Measurements from ENCODE around the gene NHEJ1. TPM values are rescaled to one million over a fixed set of nuclear protein-coding genes. Genes with fewer than 3 reads are reported as not detected.

NHEJ1 gene
- total RNA-seq, 2 donors from 2014 or later, result 15.2 to 16.9 TPM

DNA sequence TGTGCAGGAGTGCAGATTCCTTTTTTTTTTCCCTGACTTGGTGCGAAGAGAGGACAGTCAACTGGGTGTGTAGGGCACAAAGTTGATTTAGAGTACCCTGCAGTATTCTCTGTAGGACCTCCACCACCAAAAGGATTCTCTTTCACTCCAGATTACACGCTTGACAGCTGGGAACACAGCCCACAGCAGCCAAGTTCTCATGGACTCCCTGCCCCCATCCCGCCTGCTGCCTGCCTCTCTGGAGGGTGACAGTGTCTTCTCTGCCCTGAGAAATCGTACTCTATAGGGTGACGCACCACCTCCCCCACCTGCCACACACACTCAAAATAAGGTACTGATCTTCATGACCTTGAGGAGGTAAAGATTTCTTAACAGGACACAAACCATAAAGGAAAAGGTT, 73.3 kb downstream of the NHEJ1 start:
- H3K4me1 ChIP-seq (replicated peaks), result no peaks in the 10 kb centered on the region
- WGBS, result 84% methylated on average over 5 of the region's 5 CpGs
- no peak overlapping the region for H3K27ac ChIP-seq
- H3K27me3 ChIP-seq (replicated peaks; ENCODE audit: insufficient read depth), result no peaks in the 10 kb centered on the region
- DNase-seq (ENCODE audit: low spot score), result no peak
- no peaks in the 10 kb centered on the region for H3K36me3 ChIP-seq
- H3K9me3 ChIP-seq, result no peaks in the 10 kb centered on the region
- no peak for TF ChIP-seq POLR2AphosphoS5 (IDR thresholded peaks at IDR 0.05)
- TF ChIP-seq, protein P1, sequence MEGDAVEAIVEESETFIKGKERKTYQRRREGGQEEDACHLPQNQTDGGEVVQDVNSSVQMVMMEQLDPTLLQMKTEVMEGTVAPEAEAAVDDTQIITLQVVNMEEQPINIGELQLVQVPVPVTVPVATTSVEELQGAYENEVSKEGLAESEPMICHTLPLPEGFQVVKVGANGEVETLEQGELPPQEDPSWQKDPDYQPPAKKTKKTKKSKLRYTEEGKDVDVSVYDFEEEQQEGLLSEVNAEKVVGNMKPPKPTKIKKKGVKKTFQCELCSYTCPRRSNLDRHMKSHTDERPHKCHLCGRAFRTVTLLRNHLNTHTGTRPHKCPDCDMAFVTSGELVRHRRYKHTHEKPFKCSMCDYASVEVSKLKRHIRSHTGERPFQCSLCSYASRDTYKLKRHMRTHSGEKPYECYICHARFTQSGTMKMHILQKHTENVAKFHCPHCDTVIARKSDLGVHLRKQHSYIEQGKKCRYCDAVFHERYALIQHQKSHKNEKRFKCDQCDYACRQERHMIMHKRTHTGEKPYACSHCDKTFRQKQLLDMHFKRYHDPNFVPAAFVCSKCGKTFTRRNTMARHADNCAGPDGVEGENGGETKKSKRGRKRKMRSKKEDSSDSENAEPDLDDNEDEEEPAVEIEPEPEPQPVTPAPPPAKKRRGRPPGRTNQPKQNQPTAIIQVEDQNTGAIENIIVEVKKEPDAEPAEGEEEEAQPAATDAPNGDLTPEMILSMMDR (IDR thresholded peaks at IDR 0.05), result no peak
- TF ChIP-seq POLR2A (IDR thresholded peaks at IDR 0.05), result no peak
- intact Hi-C loops (cut with DNase I), result no loop called here
- no peak overlapping the region for H3K4me3 ChIP-seq

DNA sequence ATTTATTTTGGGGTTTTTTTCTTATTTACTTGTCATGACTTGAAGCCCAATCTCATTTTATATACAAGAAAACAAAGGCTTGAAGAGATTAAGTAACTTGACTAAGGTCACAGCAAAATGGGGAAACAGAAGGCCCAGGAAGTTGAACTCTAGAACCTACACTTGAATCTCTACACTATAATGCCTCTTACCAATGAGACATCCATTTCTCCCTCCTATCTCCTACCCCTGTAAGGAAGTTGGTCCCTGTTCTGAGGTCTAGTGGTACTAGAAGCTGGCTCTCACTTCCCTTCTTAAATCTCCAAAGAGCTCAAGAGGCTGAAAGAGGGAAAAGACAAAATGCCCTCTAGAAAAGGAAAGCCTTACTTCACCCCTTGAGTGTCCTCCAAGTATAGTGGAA, 74.4 kb downstream of the NHEJ1 start:
- no peaks in the 10 kb centered on the region for H3K36me3 ChIP-seq
- H3K4me1 ChIP-seq (replicated peaks), result no peaks in the 10 kb centered on the region
- no peak for DNase-seq (ENCODE audit: low spot score)
- H3K27ac ChIP-seq, result no peak overlapping the region
- H3K9me3 ChIP-seq, result no peaks in the 10 kb centered on the region
- intact Hi-C loops (cut with DNase I), result no loop called here
- no peak for TF ChIP-seq POLR2A (IDR thresholded peaks at IDR 0.05)
- TF ChIP-seq, protein P1 (IDR thresholded peaks at IDR 0.05), result no peak
- no peak for TF ChIP-seq POLR2AphosphoS5 (IDR thresholded peaks at IDR 0.05)
- H3K27me3 ChIP-seq (replicated peaks; ENCODE audit: insufficient read depth), result no peaks in the 10 kb centered on the region
- H3K4me3 ChIP-seq, result no peak overlapping the region

DNA sequence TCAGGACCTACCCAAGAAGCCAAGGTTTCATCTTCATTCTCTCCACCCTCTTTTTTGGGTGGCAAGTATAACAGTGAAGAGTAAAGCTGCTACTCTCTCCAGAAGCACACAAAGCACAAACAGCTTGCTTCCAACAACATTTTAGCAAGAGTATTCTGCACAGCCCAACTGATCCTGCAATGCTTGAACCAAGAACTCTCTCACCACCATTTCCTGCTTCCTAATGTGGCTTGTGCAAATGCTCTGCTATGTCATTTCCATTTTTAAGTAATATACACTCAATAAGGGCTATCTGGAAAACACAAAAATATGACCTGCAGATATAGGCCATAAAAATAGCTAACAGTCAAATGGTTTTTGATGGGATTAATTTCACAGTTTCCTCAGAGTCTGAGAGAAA, 75.8 kb downstream of the NHEJ1 start:
- no peaks in the 10 kb centered on the region for H3K4me1 ChIP-seq (replicated peaks)
- no peaks in the 10 kb centered on the region for H3K27me3 ChIP-seq (replicated peaks; ENCODE audit: insufficient read depth)
- DNase-seq (ENCODE audit: low spot score), result no peak
- intact Hi-C loops (cut with DNase I), result no loop called here
- H3K4me3 ChIP-seq, result no peak overlapping the region
- H3K27ac ChIP-seq, result no peak overlapping the region
- H3K9me3 ChIP-seq, result no peaks in the 10 kb centered on the region
- TF ChIP-seq POLR2AphosphoS5 (IDR thresholded peaks at IDR 0.05) (no peak), POLR2A (IDR thresholded peaks at IDR 0.05) (no peak)
- TF ChIP-seq, protein P1 (IDR thresholded peaks at IDR 0.05), result no peak
- no peaks in the 10 kb centered on the region for H3K36me3 ChIP-seq

DNA sequence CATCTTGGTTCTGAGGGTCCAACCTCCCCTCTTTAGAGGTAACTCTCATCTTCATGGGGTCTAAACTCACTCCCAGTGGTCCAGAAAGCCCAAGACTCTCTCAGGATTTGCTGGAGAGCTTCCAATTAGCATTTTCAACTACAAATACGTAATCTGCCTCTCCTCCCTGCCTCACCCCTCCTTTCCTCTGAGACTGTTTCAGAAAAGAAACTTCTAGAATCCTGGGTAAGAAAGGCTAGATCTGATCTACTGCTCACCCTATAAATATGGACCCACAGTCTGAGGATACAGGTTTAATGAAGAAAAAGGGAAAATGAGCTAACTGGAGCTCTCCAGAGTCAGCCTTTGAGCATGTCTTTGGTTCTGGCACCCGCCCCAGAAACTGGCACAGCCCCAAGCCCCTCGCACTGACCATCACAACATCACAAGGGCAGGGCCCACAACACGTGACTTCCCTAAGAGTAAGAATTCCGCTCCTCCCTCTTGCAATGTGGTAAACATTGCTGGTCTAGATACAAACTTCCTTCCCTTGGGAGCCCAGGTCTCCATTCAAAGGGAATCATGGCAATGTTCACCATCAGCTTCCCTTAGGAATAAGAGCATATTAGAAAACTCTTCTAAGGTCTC, 78.2 kb downstream of the NHEJ1 start:
- no peaks in the 10 kb centered on the region for H3K9me3 ChIP-seq
- no peak overlapping the region for H3K27ac ChIP-seq
- DNase-seq (ENCODE audit: low spot score), result no peak
- H3K4me3 ChIP-seq, result no peak overlapping the region
- intact Hi-C loops (cut with DNase I), result no loop called here
- TF ChIP-seq POLR2A (IDR thresholded peaks at IDR 0.05) (no peak), POLR2AphosphoS5 (IDR thresholded peaks at IDR 0.05) (no peak)
- TF ChIP-seq, protein P1 (IDR thresholded peaks at IDR 0.05), result no peak
- WGBS, result 90% methylated on average over 5 of the region's 5 CpGs
- no peaks in the 10 kb centered on the region for H3K27me3 ChIP-seq (replicated peaks; ENCODE audit: insufficient read depth)
- no peaks in the 10 kb centered on the region for H3K4me1 ChIP-seq (replicated peaks)
- H3K36me3 ChIP-seq, result no peaks in the 10 kb centered on the region

DNA sequence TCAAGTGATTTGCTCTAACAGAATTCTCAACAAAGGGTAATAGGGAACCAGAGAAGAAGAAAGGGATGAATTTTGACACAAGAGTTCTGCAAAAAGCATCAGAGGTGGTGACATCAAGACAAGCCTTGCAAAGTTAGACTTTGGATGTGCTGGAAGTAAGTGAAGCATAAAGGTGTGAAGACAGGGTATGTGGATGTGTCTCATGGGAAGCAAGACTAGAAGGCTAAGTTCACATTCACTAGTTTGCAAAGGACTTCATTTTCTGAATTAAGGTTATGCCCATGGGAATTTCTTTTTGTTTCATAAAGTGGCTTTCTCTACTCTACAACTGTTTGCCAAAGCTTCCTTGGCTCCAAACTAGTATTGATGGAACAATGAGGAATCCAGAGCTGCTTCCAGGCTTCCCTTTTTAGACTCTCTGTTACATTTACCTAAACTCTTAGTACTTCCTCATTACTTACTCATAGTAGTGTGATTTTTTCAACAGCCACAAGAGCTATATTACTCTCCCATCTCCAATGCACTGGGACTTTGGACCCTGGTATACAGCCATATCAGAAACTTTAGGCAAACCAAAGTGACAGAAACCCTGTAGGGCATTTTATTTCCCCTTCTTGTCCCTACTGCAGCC, 78.8 kb downstream of the NHEJ1 start:
- intact Hi-C loops (cut with DNase I), result no loop called here
- no peak for DNase-seq (ENCODE audit: low spot score)
- no peaks in the 10 kb centered on the region for H3K9me3 ChIP-seq
- no peaks in the 10 kb centered on the region for H3K4me1 ChIP-seq (replicated peaks)
- H3K27ac ChIP-seq, result no peak overlapping the region
- TF ChIP-seq POLR2A (IDR thresholded peaks at IDR 0.05) (no peak), POLR2AphosphoS5 (IDR thresholded peaks at IDR 0.05) (no peak)
- TF ChIP-seq, protein P1 (IDR thresholded peaks at IDR 0.05), result no peak
- H3K4me3 ChIP-seq, result no peak overlapping the region
- no peaks in the 10 kb centered on the region for H3K36me3 ChIP-seq
- H3K27me3 ChIP-seq (replicated peaks; ENCODE audit: insufficient read depth), result no peaks in the 10 kb centered on the region
